HepG2 (cell line): ENCODE results near the gene ASIC2. TPM values are rescaled to one million over a fixed set of nuclear protein-coding genes. Genes with fewer than 3 reads are reported as not detected.

Experiments
- ATAC-seq: fragments of 200-7000 bp; cut with Tn5 transposase; 3 replicates; pipeline ENCODE4 v1.9.1; 2020; ENCODE audit warnings: mild to moderate bottlenecking, moderate library complexity
- BruUV-seq: library from RNA; stranded (reverse); fragments of 400-500 nt; replicated peaks from 2 replicates; lab custom pipeline; 2021; lab: Mats Ljungman, UMichigan
- CTCF ChIA-PET: fragments of 300-600 bp; formaldehyde crosslinking; extraction: SDS; loops from one replicate; lab custom pipeline; 2021; ENCODE audit warnings: low total read pairs, inconsistent platforms, low intra/inter-chr PET ratio; lab: Yijun Ruan, JAX
- POLR2A ChIA-PET: fragments of 350-600 bp; sonication (Branson Sonifier 250); formaldehyde crosslinking; loops from one replicate; lab custom pipeline; 2020; ENCODE audit warnings: antibody characterized with exemption, inconsistent platforms; lab: Yijun Ruan, JAX
- DNase-seq: peaks from one replicate; pipeline ENCODE4 v3.0.0-alpha.2; 2015; ENCODE audit warnings: low spot score
- FAIRE-seq: peaks from 3 replicates; lab custom pipeline; 2011; peaks lifted over from hg19 to GRCh38; lab: Jason Lieb, UNC
- H2AFZ ChIP-seq: one replicate; pipeline ENCODE4 v1.6.1; 2011; ENCODE audit warnings: low read length, inconsistent platforms
- H3K27ac ChIP-seq: fragments of 300-600 bp; 3 replicates; pipeline ENCODE4 v1.8.0; 2011; ENCODE audit warnings: mixed run types, mild to moderate bottlenecking, mixed read lengths, low read length, inconsistent platforms; ENCODE audit not compliant: insufficient read depth; ENCODE audit errors: extremely low read length
- H3K27me3 ChIP-seq, 2 experiments: fragments of 200-600 bp in 1 of 2; 2 replicates in 1 of 2; 3 replicates in 1 of 2; pipeline versions ENCODE4 v1.6.0 to v1.8.0; 2011; ENCODE audit warnings: low read length in 2 of 2, mild to moderate bottlenecking in 2 of 2, moderate library complexity in 2 of 2, inconsistent platforms in 1 of 2; ENCODE audit not compliant: insufficient read depth in 2 of 2, control insufficient read depth in 1 of 2
- H3K36me3 ChIP-seq, 2 experiments: fragments of 200-600 bp in 1 of 2; replicated peaks in 1 of 2; 2 replicates in 1 of 2; 3 replicates in 1 of 2; pipeline versions ENCODE4 v1.5.1 to v1.8.0; 2011; ENCODE audit warnings: low read length in 2 of 2, inconsistent platforms in 1 of 2; ENCODE audit not compliant: insufficient read depth in 2 of 2, control insufficient read depth in 1 of 2
- H3K4me1 ChIP-seq: 2 replicates; pipeline ENCODE4 v1.5.1; 2012; ENCODE audit warnings: low read length, inconsistent platforms; ENCODE audit not compliant: insufficient read depth
- H3K4me2 ChIP-seq: 2 replicates; pipeline ENCODE4 v1.6.0; 2011; ENCODE audit warnings: low read depth, low read length, inconsistent platforms
- H3K4me3 ChIP-seq, 3 experiments: fragments of 200-600 bp in 1 of 3; sonication (generic), shearing (Covaris generic) in 1 of 3; replicated peaks in 1 of 3; 2 replicates each; pipeline ENCODE4 v1.5.1; 2011 to 2016; ENCODE audit warnings: low read length in 3 of 3, inconsistent platforms in 2 of 3, low read depth in 2 of 3, mild to moderate bottlenecking in 2 of 3, control low read depth in 1 of 3, mixed read lengths in 1 of 3; ENCODE audit not compliant: insufficient read depth in 1 of 3
- H3K79me2 ChIP-seq: one replicate; pipeline ENCODE4 v1.6.1; 2011; ENCODE audit warnings: low read length, inconsistent platforms; ENCODE audit not compliant: insufficient read depth
- H3K9ac ChIP-seq: 2 replicates; pipeline ENCODE4 v1.6.0; 2011; ENCODE audit warnings: mild to moderate bottlenecking, low read depth, low read length, inconsistent platforms; ENCODE audit not compliant: insufficient read depth
- H3K9me3 ChIP-seq: 2 replicates; pipeline ENCODE4 v1.5.1; 2012; ENCODE audit warnings: mild to moderate bottlenecking, low read length
- H4K20me1 ChIP-seq: 2 replicates; pipeline ENCODE4 v1.6.0; 2011; ENCODE audit warnings: inconsistent platforms, mild to moderate bottlenecking, low read length, moderate library complexity; ENCODE audit not compliant: insufficient read depth
- EHMT2 ChIP-seq: fragments of 200-600 bp; sonication (generic); IDR thresholded peaks from 2 replicates; pipeline ENCODE4 v1.7.0; 2017; ENCODE audit warnings: antibody characterized with exemption, low read depth, low read length, borderline replicate concordance
- JUNB ChIP-seq: sonication (generic); formaldehyde crosslinking; IDR thresholded peaks from 2 replicates; pipeline ENCODE4 v1.8.0; 2022; ENCODE audit warnings: missing genetic modification reagents, mild to moderate bottlenecking, borderline replicate concordance
- NFE2L1 ChIP-seq: sonication (generic); formaldehyde crosslinking; IDR thresholded peaks from 2 replicates; pipeline ENCODE4 v1.4.0; 2020; ENCODE audit warnings: missing genetic modification reagents, mild to moderate bottlenecking, borderline replicate concordance
- REXO4 ChIP-seq: sonication (generic); formaldehyde crosslinking; IDR thresholded peaks from 2 replicates; pipeline ENCODE4 v1.8.0; 2022; ENCODE audit warnings: missing genetic modification reagents, mild to moderate bottlenecking, borderline replicate concordance
- SIX1 ChIP-seq: sonication (generic); formaldehyde crosslinking; IDR thresholded peaks from 2 replicates; pipeline ENCODE4 v1.4.0; 2020; ENCODE audit warnings: missing genetic modification reagents, borderline replicate concordance
- SNRNP70 ChIP-seq: fragments of 200-400 bp; formaldehyde crosslinking; IDR thresholded peaks from 2 replicates; pipeline ENCODE4 v1.6.1; 2017; ENCODE audit warnings: mild to moderate bottlenecking, low read depth, low read length, moderate library complexity
- SP5 ChIP-seq: IDR thresholded peaks from 2 replicates; pipeline ENCODE4 v1.6.1; 2016; ENCODE audit warnings: low read depth, borderline replicate concordance
- ZNF232 ChIP-seq: sonication (generic); formaldehyde crosslinking; IDR thresholded peaks from 2 replicates; pipeline ENCODE4 v1.4.0; 2020; ENCODE audit warnings: missing genetic modification reagents, borderline replicate concordance
- ZNF644 ChIP-seq: IDR thresholded peaks from 2 replicates; pipeline ENCODE4 v1.6.1; 2016; ENCODE audit warnings: low read depth
- WGBS: methylation state at CpG from one replicate; pipeline ENCODE4 v1.1.6; 2017; ENCODE audit warnings: low lambda C conversion rate; 5-methylcytosine and 5-hydroxymethylcytosine counted together
- in situ Hi-C: cut with HindIII; loops from 2 replicates; pipeline ENCODE4 v1.10.0; 2017; ENCODE audit warnings: low pct_unique_long_range_greater_than_20kb; ENCODE audit not compliant: extremely low pct_ligation_motif_present
- intact Hi-C: fragments of 100-400 bp; cut with micrococcal nuclease; formaldehyde crosslinking; loops from one replicate; pipeline ENCODE4 v1.10.0; 2022; ENCODE audit not compliant: unreplicated experiment
- polyA plus RNA-seq, 8 experiments: library from polyadenylated mRNA; depleted of rRNA in 3 of 8; stranded (reverse) in 7 of 8; unstranded in 1 of 8; fragments of >200 nt; fragmentation: Illumina TruSeq in 4 of 8; extraction: Trizol in 4 of 8; gene quantifications; 2 replicates each; pipeline versions ENCODE4 v1.2.1 to v1.2.3, GENCODE V29; 2011 to 2016; ENCODE audit warnings: low read depth in 4 of 8, missing spikeins in 1 of 8, mixed read lengths in 1 of 8; ENCODE audit not compliant: insufficient read depth in 1 of 8
- total RNA-seq, 5 experiments: library from RNA; depleted of rRNA; stranded (reverse); fragments of >200 nt; fragmentation: Illumina TruSeq; extraction: Trizol; gene quantifications; 2 replicates each; pipeline ENCODE4 v1.2.3, GENCODE V29; 2016; ENCODE audit warnings: low read depth in 1 of 5
- TF ChIP-seq, protein P1 (sequence below): sonication (generic); formaldehyde crosslinking; IDR thresholded peaks from 2 replicates; pipeline ENCODE4 v1.5.1; 2020; ENCODE audit warnings: missing genetic modification reagents, mild to moderate bottlenecking, borderline replicate concordance
- TF ChIP-seq, protein P2 (sequence below): sonication (generic); formaldehyde crosslinking; IDR thresholded peaks from 2 replicates; pipeline ENCODE4 v1.4.0; 2020; ENCODE audit warnings: missing genetic modification reagents
- TF ChIP-seq, protein P3 (sequence below): sonication (generic); formaldehyde crosslinking; IDR thresholded peaks from 2 replicates; pipeline ENCODE4 v1.5.0; 2020; ENCODE audit warnings: mild to moderate bottlenecking, missing genetic modification reagents, moderate library complexity

ASIC2 gene
- total and polyA plus RNA-seq, 2 of the 13 experiments (the other 11 are each of a cell fraction or from before 2014, with no cell fraction given), result not detected

DNA sequence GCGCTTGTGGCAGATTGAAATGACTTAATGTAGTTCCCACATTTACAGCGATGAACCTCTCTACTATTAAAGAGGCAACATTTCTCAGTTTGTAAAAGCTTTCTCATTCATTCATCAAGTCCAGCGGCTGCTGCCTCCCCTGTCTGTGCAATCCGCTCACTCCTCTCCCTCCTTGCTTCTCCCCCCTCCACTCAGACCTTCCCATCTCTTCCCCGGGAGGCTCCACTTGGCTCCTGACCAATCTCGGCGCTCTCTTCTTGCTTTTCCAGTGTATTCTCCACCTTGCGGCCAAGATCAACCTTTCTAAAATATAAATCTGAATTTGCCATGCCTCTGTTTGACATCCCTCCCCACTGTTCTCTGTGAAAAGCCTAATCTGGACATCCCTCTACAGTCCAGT, 117.5 kb downstream of the ASIC2 start:
- CTCF ChIA-PET, result no interaction called here
- 16% methylated on average over 8 of the region's 8 CpGs for WGBS
- TF ChIP-seq SNRNP70, result no peak
- no peak for TF ChIP-seq ZNF644 (CRISPR knock-in tag)
- TF ChIP-seq, protein P1, sequence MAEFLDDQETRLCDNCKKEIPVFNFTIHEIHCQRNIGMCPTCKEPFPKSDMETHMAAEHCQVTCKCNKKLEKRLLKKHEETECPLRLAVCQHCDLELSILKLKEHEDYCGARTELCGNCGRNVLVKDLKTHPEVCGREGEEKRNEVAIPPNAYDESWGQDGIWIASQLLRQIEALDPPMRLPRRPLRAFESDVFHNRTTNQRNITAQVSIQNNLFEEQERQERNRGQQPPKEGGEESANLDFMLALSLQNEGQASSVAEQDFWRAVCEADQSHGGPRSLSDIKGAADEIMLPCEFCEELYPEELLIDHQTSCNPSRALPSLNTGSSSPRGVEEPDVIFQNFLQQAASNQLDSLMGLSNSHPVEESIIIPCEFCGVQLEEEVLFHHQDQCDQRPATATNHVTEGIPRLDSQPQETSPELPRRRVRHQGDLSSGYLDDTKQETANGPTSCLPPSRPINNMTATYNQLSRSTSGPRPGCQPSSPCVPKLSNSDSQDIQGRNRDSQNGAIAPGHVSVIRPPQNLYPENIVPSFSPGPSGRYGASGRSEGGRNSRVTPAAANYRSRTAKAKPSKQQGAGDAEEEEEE (CRISPR knock-in tag), result no peak
- TF ChIP-seq REXO4 (CRISPR knock-in tag), result no peak
- TF ChIP-seq, protein P2, sequence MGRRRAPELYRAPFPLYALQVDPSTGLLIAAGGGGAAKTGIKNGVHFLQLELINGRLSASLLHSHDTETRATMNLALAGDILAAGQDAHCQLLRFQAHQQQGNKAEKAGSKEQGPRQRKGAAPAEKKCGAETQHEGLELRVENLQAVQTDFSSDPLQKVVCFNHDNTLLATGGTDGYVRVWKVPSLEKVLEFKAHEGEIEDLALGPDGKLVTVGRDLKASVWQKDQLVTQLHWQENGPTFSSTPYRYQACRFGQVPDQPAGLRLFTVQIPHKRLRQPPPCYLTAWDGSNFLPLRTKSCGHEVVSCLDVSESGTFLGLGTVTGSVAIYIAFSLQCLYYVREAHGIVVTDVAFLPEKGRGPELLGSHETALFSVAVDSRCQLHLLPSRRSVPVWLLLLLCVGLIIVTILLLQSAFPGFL (CRISPR knock-in tag), result no peak
- TF ChIP-seq SIX1 (CRISPR knock-in tag), result no peak
- no peak for TF ChIP-seq EHMT2
- no peak for TF ChIP-seq NFE2L1 (CRISPR knock-in tag)
- TF ChIP-seq, protein P3, sequence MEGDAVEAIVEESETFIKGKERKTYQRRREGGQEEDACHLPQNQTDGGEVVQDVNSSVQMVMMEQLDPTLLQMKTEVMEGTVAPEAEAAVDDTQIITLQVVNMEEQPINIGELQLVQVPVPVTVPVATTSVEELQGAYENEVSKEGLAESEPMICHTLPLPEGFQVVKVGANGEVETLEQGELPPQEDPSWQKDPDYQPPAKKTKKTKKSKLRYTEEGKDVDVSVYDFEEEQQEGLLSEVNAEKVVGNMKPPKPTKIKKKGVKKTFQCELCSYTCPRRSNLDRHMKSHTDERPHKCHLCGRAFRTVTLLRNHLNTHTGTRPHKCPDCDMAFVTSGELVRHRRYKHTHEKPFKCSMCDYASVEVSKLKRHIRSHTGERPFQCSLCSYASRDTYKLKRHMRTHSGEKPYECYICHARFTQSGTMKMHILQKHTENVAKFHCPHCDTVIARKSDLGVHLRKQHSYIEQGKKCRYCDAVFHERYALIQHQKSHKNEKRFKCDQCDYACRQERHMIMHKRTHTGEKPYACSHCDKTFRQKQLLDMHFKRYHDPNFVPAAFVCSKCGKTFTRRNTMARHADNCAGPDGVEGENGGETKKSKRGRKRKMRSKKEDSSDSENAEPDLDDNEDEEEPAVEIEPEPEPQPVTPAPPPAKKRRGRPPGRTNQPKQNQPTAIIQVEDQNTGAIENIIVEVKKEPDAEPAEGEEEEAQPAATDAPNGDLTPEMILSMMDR (CRISPR knock-in tag), result no peak
- TF ChIP-seq SP5, result no peak
- TF ChIP-seq ZNF232 (CRISPR knock-in tag), result no peak
- no peak for TF ChIP-seq JUNB
- TF ChIP-seq, all 625 proteins: peak for 0
- Histone ChIP-seq H3K36me3 (no peaks in the 10 kb centered on the region), H3K27ac (no peak overlapping the region), H3K27me3 (peaks cover 0 to 3% of the 10 kb centered on the region in 2 experiments; a peak in 1 of 5 replicates), H3K4me1 (no peaks in the 10 kb centered on the region), H3K4me2 (no peak overlapping the region), H4K20me1 (no peaks in the 10 kb centered on the region), H3K9me3 (no peaks in the 10 kb centered on the region), H2AFZ (no peak overlapping the region), H3K9ac (no peak overlapping the region), H3K79me2 (no peaks in the 10 kb centered on the region), H3K4me3 (no peak overlapping the region)
- in situ Hi-C loops (no loop called here), intact Hi-C loops (no loop called here)
- no peak for FAIRE-seq
- no peak for DNase-seq
- ATAC-seq, result no peak
- POLR2A ChIA-PET, result no interaction called here
- no TSS peak for BruUV-seq
